Endothelial cell of umbilical vein (primary cell): ENCODE results near the gene TBX21. TPM values are rescaled to one million over a fixed set of nuclear protein-coding genes. Genes with fewer than 3 reads are reported as not detected.

Experiments used
- BruUV-seq: library from RNA; stranded (reverse); fragments of 400-500 nt; replicated peaks from 2 replicates; lab custom pipeline; 2021; lab: Mats Ljungman, UMichigan
- CTCF ChIA-PET: fragments of 300-600, 350-600 bp; sonication (Branson Sonifier 250); formaldehyde crosslinking; loops from one replicate; lab custom pipeline; 2021; ENCODE audit warnings: antibody characterized with exemption, inconsistent platforms; lab: Charles Lee
- POLR2A ChIA-PET: fragments of 300-600, 350-600 bp; sonication (Branson Sonifier 250); formaldehyde crosslinking; loops from one replicate; lab custom pipeline; 2021; ENCODE audit warnings: antibody characterized with exemption, inconsistent platforms; lab: Charles Lee
- DNase-seq: peaks from one replicate; pipeline ENCODE4 v3.0.0-alpha.2; 2011; ENCODE audit warnings: low read depth, low spot score
- FAIRE-seq: peaks from 2 replicates; lab custom pipeline; 2011; peaks lifted over from hg19 to GRCh38; lab: Jason Lieb, UNC
- H2AFZ ChIP-seq: 2 replicates; pipeline ENCODE4 v1.6.0; 2012; ENCODE audit warnings: low read depth, low read length, control low read depth, inconsistent platforms
- H3K27ac ChIP-seq: 2 replicates; pipeline ENCODE4 v1.5.1; 2011; ENCODE audit warnings: low read depth, mild to moderate bottlenecking, control low read depth, low read length, moderate library complexity; ENCODE audit not compliant: insufficient read depth
- H3K27me3 ChIP-seq, 2 experiments: 2 replicates each; pipeline versions ENCODE4 v1.6.0 to v1.6.1; 2011; ENCODE audit warnings: low read length in 2 of 2, mixed read lengths in 1 of 2; ENCODE audit not compliant: control insufficient read depth in 2 of 2, insufficient read depth in 2 of 2
- H3K36me3 ChIP-seq, 2 experiments: 2 replicates in 1 of 2; 3 replicates in 1 of 2; pipeline ENCODE4 v1.5.1; 2011; ENCODE audit warnings: low read length in 2 of 2, mild to moderate bottlenecking in 1 of 2, moderate library complexity in 1 of 2; ENCODE audit not compliant: control insufficient read depth in 2 of 2, insufficient read depth in 2 of 2; ENCODE audit errors: extremely low read depth in 1 of 2
- H3K4me1 ChIP-seq: 3 replicates; pipeline ENCODE4 v1.5.1; 2011; ENCODE audit warnings: mild to moderate bottlenecking, low read length; ENCODE audit not compliant: control insufficient read depth, insufficient read depth; ENCODE audit errors: extremely low read depth
- H3K4me2 ChIP-seq: 2 replicates; pipeline ENCODE4 v1.6.1; 2011; ENCODE audit warnings: low read length, control low read depth, mixed read lengths; ENCODE audit not compliant: insufficient read depth
- H3K4me3 ChIP-seq, 3 experiments: fragments of 200-600 bp in 1 of 3; sonication (generic), shearing (Covaris generic) in 1 of 3; replicated peaks in 1 of 3; 2 replicates each; pipeline ENCODE4 v1.5.1; 2011 to 2016; ENCODE audit warnings: control low read depth in 3 of 3, low read length in 3 of 3, mild to moderate bottlenecking in 2 of 3, inconsistent platforms in 1 of 3, low read depth in 1 of 3, moderate library complexity in 1 of 3; ENCODE audit not compliant: insufficient read depth in 1 of 3
- H3K79me2 ChIP-seq: 2 replicates; pipeline ENCODE4 v1.6.0; 2012; ENCODE audit warnings: low read length, inconsistent platforms; ENCODE audit not compliant: control insufficient read depth, insufficient read depth
- H3K9ac ChIP-seq: replicated peaks from 2 replicates; pipeline ENCODE3; 2011; ENCODE audit warnings: low read length, control low read depth; ENCODE audit not compliant: insufficient read depth; ENCODE audit errors: extremely low read depth
- H3K9me1 ChIP-seq: replicated peaks from 3 replicates; pipeline ENCODE4 v1.6.0; 2011; ENCODE audit warnings: mild to moderate bottlenecking, low read length; ENCODE audit not compliant: control insufficient read depth, insufficient read depth; ENCODE audit errors: extremely low read depth
- H3K9me3 ChIP-seq: replicated peaks from 2 replicates; pipeline ENCODE4 v1.5.1; 2012; ENCODE audit warnings: low read length, inconsistent platforms; ENCODE audit not compliant: control insufficient read depth, insufficient read depth
- H4K20me1 ChIP-seq: replicated peaks from 2 replicates; pipeline ENCODE3; 2011; ENCODE audit warnings: mild to moderate bottlenecking, low read length; ENCODE audit not compliant: control insufficient read depth, insufficient read depth; ENCODE audit errors: extremely low read depth
- EZH2 ChIP-seq: IDR thresholded peaks from 2 replicates; pipeline ENCODE4 v1.6.1; 2012; ENCODE audit warnings: borderline replicate concordance, low read depth, mild to moderate bottlenecking, moderate library complexity, low read length, inconsistent platforms; ENCODE audit not compliant: severe bottlenecking
- FOS ChIP-seq: IDR thresholded peaks from 2 replicates; pipeline ENCODE4 v1.6.1; 2011; ENCODE audit warnings: mild to moderate bottlenecking, low read length, moderate library complexity, borderline replicate concordance; ENCODE audit not compliant: insufficient read depth
- GATA2 ChIP-seq: IDR thresholded peaks from 2 replicates; pipeline ENCODE4 v1.7.0; 2011; ENCODE audit warnings: low read depth, mild to moderate bottlenecking, moderate library complexity, mixed read lengths, low read length; ENCODE audit not compliant: insufficient read length, insufficient read depth
- JUN ChIP-seq: IDR thresholded peaks from 2 replicates; pipeline ENCODE4 v1.6.1; 2011; ENCODE audit warnings: borderline replicate concordance, low read depth; ENCODE audit not compliant: insufficient read length, insufficient read depth
- MYC ChIP-seq: IDR thresholded peaks from one replicate; pipeline ENCODE4 v1.6.1; 2011; ENCODE audit warnings: mild to moderate bottlenecking, low read depth, low read length
- POLR2A ChIP-seq: IDR thresholded peaks from 2 replicates; pipeline ENCODE4 v1.6.1; 2012; ENCODE audit warnings: low read depth, mild to moderate bottlenecking, control low read depth, low read length
- POLR2AphosphoS5 ChIP-seq: IDR thresholded peaks from 2 replicates; pipeline ENCODE4 v1.6.1; 2012; ENCODE audit warnings: low read depth, mild to moderate bottlenecking, control low read depth, low read length, moderate library complexity; ENCODE audit not compliant: insufficient read depth
- dilution Hi-C: fragments of 300-500 bp; cut with MboI; formaldehyde crosslinking; loops from one replicate; pipeline ENCODE4 v1.15.0; 2019; ENCODE audit warnings: low sequenced_read_pairs; ENCODE audit not compliant: extremely low pct_ligation_motif_present
- intact Hi-C: fragments of 100-400 bp; cut with micrococcal nuclease; formaldehyde crosslinking; loops from one replicate; pipeline ENCODE4 v1.10.0; 2022
- polyA plus RNA-seq, 4 experiments: library from polyadenylated mRNA; depleted of rRNA in 3 of 4; stranded (reverse) in 3 of 4; unstranded in 1 of 4; fragments of >200 nt; gene quantifications; 2 replicates each; pipeline versions ENCODE4 v1.2.1 to v1.2.3, GENCODE V29; 2011 to 2012; ENCODE audit warnings: missing spikeins in 1 of 4
- total RNA-seq: library from RNA; stranded (reverse); gene quantifications from 2 replicates; pipeline ENCODE4 v1.2.3, GENCODE V29; 2021
- TF ChIP-seq, protein P1 (sequence below): IDR thresholded peaks from 2 replicates; pipeline ENCODE4 v1.6.1; 2011; ENCODE audit not compliant: insufficient read depth, insufficient read length
- TF ChIP-seq, protein P2 (sequence below), 2 donors: IDR thresholded peaks; 1 replicate in 1 of 2; 2 replicates in 1 of 2; pipeline ENCODE4 v1.5.1; 2011; ENCODE audit warnings: low read length in 2 of 2, mild to moderate bottlenecking in 2 of 2, moderate library complexity in 2 of 2, control low read depth in 1 of 2, inconsistent platforms in 1 of 2, low read depth in 1 of 2; ENCODE audit not compliant: insufficient read depth in 1 of 2; ENCODE audit errors: extremely low read depth in 1 of 2

Gene TBX21
- total and polyA plus RNA-seq, 2 donors (not counting 3 experiments of a cell fraction or from before 2014, with no cell fraction given), result not detected

DNA sequence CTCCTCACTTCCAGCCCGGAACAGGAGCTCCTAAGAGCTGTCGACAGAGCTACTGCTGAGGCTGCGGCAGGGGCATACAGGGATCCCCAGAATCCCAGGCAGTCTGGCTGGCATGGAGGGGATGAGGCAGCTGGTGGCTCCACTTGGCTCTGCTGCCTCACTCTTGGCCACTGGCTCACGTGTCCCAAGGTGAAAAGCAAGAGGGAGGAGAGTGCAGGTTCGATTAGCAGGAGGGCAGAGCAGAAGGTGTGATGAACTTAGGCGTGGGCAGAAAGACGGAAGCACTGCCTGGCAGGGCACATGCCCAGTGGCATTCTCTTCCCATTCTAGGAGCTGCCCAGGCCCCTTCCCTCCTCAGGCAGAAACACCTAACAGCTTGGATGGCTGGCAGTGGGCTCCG is 11.3 kb upstream of the TBX21 start:
- H2AFZ ChIP-seq, result no peak overlapping the region
- POLR2A ChIA-PET, result no interaction called here
- dilution Hi-C loops, result no loop called here
- H3K4me2 ChIP-seq, result no peak overlapping the region
- no peaks in the 10 kb centered on the region for H3K79me2 ChIP-seq
- no TSS peak for BruUV-seq
- no peak overlapping the region for H3K9ac ChIP-seq
- H4K20me1 ChIP-seq, result no peaks in the 10 kb centered on the region
- H3K4me1 ChIP-seq, result no peaks in the 10 kb centered on the region
- FAIRE-seq (no peak), DNase-seq (no peak)
- H3K9me3 ChIP-seq, result no peaks in the 10 kb centered on the region
- no peak overlapping the region for H3K4me3 ChIP-seq
- no peaks in the 10 kb centered on the region for H3K9me1 ChIP-seq
- no peak for TF ChIP-seq POLR2A
- TF ChIP-seq MYC, result no peak
- no peak for TF ChIP-seq GATA2
- no peak for TF ChIP-seq POLR2AphosphoS5
- no peak for TF ChIP-seq JUN
- TF ChIP-seq, protein P1, sequence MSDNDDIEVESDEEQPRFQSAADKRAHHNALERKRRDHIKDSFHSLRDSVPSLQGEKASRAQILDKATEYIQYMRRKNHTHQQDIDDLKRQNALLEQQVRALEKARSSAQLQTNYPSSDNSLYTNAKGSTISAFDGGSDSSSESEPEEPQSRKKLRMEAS, result no peak
- no peak for TF ChIP-seq FOS
- TF ChIP-seq, protein P2, sequence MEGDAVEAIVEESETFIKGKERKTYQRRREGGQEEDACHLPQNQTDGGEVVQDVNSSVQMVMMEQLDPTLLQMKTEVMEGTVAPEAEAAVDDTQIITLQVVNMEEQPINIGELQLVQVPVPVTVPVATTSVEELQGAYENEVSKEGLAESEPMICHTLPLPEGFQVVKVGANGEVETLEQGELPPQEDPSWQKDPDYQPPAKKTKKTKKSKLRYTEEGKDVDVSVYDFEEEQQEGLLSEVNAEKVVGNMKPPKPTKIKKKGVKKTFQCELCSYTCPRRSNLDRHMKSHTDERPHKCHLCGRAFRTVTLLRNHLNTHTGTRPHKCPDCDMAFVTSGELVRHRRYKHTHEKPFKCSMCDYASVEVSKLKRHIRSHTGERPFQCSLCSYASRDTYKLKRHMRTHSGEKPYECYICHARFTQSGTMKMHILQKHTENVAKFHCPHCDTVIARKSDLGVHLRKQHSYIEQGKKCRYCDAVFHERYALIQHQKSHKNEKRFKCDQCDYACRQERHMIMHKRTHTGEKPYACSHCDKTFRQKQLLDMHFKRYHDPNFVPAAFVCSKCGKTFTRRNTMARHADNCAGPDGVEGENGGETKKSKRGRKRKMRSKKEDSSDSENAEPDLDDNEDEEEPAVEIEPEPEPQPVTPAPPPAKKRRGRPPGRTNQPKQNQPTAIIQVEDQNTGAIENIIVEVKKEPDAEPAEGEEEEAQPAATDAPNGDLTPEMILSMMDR (IDR thresholded peaks at IDR 0.05; ENCODE audit: extremely low read depth in 1 of 2, insufficient read depth in 1 of 2, low read depth in 1 of 2, low read length in 2 of 2), result no peak
- no peak for TF ChIP-seq EZH2
- no peaks in the 10 kb centered on the region for H3K36me3 ChIP-seq
- CTCF ChIA-PET, result interaction anchor here (1.1 to 1.8 kb wide), 2 partner anchors 12 to 24 kb away, joined by 3 to 5 read pairs; no protein-coding TSS in a partner anchor
- intact Hi-C loops, result no loop called here
- H3K27ac ChIP-seq, result no peak overlapping the region
- peaks cover 40 to 42% of the 10 kb centered on the region in 2 experiments for H3K27me3 ChIP-seq
